ENCODE data around the gene CACNA2D1.

- no peak for TF ChIP-seq CTCF (conservative IDR thresholded peaks at IDR 0.05; ENCODE audit: low read depth, low read length)
- TF ChIP-seq EZH2 (IDR thresholded peaks at IDR 0.05; ENCODE audit: low read length, unreplicated experiment), result no peak
Observed at GRCh38 chr7:82087099-82087498, 356.5 kb downstream of the CACNA2D1 start.

Measured in PC-3 (cell line).